GM13976 (cell line): ENCODE measurements around the gene GRAMD2B.

Experiments used
- DNase-seq: peaks from one replicate; pipeline ENCODE4 v3.0.0; 2012; ENCODE audit warnings: low spot score
- in situ Hi-C: fragments of 300-500 bp; cut with MboI; formaldehyde crosslinking; loops from one replicate; pipeline ENCODE4 v1.12.0; 2022; ENCODE audit warnings: low sequenced_read_pairs, mixed read lengths, inconsistent platforms; ENCODE audit not compliant: unreplicated experiment
- TF ChIP-seq, protein P1 (sequence below): IDR thresholded peaks from 2 replicates; pipeline ENCODE4 v1.5.1; 2012; ENCODE audit warnings: borderline replicate concordance, mild to moderate bottlenecking; ENCODE audit not compliant: insufficient read depth; ENCODE audit errors: extremely low read depth, missing control alignments, control extremely low read depth

GRAMD2B gene

DNA sequence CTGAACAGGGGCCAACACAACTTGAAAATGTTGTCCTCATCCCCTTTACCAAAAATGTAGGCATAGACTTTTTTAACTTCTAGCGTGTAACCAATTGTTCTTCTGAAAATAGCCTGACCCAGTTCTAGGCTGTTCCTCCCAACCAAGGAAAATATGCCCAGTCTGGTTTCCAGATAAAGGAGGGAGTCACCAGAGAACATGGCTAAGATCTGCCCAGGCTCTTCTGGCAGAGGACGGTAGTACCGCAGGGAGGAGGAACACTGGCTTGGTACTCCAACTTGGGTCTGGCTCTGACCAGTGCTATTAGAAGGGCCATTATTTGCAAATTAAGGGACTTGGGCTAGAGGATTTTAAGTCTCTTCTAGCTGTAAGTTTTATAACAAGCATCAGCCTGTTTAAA, 63.1 kb downstream of the GRAMD2B start:
- DNase-seq, result no peak
- TF ChIP-seq, protein P1, sequence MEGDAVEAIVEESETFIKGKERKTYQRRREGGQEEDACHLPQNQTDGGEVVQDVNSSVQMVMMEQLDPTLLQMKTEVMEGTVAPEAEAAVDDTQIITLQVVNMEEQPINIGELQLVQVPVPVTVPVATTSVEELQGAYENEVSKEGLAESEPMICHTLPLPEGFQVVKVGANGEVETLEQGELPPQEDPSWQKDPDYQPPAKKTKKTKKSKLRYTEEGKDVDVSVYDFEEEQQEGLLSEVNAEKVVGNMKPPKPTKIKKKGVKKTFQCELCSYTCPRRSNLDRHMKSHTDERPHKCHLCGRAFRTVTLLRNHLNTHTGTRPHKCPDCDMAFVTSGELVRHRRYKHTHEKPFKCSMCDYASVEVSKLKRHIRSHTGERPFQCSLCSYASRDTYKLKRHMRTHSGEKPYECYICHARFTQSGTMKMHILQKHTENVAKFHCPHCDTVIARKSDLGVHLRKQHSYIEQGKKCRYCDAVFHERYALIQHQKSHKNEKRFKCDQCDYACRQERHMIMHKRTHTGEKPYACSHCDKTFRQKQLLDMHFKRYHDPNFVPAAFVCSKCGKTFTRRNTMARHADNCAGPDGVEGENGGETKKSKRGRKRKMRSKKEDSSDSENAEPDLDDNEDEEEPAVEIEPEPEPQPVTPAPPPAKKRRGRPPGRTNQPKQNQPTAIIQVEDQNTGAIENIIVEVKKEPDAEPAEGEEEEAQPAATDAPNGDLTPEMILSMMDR, result no peak
- in situ Hi-C loops, result no loop called here

DNA sequence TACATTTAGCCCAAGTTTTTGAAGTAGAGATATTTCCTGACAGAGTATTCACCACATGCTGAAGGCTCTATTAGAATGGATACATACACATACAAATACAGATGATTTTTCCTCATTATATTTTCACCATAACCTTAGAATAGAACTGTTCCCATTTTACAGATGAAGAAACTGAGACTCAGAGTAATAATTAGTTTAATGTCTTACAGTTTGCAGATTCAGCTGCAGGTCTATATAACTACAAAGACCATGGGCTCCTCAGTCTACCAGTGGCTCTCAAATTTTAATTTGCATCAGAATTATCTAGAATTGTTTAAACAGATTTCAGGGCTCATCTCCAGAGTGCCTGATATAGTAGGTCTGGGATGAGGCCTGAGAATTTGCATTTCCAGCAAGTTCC, 64.4 kb downstream of the GRAMD2B start:
- DNase-seq, result no peak
- TF ChIP-seq, protein P1, result no peak
- in situ Hi-C loops, result no loop called here

DNA sequence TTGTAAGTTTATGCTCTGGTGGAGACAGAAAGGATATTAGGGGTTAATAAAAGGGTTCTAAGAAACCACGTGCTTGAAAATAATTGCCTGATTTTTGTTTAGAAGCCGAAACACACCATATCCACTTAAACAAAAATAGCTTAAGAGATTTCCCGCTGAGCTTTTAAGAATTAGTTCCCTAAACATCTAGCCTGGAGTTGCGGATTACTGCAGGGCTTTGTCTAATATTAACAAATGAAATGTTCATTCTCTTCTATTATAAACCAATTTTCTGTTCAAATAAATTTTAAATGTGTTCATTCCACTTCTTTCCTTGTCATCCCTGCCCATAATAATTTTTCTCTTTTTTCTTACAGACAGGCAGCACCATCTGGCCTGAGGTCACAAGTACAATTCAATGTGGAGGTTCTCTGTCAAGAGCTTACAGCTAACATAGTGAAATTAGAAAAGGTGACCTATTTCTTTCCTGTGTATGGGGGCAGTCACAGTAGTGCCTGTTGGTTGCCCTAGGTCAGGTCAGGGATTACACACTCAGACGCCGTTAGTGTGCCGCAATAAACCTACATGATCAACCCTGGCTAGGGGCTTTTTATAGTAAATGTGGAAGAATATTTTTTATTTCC, 65.3 kb downstream of the GRAMD2B start:
- DNase-seq, result no peak
- TF ChIP-seq, protein P1, result no peak
- in situ Hi-C loops, result no loop called here

DNA sequence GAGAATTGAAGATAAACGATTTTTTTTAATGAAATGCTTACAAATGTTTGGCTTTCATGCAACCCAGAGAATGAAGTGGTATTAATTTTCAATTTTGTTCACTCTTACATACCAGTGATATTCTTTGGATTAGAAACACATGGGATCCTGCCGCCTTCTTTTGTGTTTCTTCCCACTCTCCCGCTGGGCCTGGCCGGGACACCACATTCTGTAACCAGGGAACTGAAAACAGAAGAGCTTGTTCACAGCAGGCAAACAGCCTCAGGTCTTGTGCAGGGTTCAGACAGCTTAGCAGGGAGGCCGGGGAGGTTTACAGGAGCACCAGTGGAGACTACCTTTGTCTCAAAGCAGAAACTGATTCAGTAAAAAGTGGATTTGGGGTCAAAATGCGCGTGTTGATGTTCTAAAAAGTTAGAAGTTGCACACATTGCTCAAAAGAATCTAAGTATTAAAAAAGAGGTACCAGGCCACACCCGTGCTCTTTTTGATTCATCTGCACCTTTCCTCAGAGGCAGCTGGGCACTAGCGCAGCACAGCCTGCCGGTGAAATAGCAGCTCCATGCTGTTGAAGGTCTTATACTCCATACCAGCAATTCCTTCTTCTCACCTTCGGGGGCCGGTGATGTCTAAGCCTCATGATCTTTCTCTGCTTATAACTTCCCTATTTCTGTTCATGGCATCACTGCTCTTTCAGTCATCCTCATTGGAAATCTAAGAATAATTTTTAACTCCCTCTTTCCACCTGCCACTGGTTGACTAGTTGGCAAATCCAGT, 67.1 kb downstream of the GRAMD2B start:
- DNase-seq, result no peak
- in situ Hi-C loops, result no loop called here
- TF ChIP-seq, protein P1, result no peak

DNA sequence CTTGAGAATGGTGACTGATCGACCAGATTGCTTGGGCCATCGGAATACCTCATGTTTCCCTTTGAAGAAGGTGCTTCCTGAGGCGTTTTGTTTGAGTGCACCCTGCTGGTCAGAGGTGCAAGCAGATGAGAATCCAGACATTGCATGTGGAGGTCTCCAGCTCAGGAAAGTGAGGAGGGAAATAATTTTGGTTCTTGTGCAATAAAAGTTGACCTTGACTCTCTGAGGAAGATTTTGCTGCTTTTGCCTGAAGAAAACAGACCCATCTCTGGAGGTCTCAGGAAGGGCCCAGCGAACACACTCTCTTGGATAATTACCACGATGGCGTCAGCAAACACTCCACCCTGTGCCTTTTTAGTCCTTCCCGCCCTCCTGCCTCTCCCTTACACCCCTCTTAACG, 69.7 kb downstream of the GRAMD2B start:
- in situ Hi-C loops, result no loop called here
- TF ChIP-seq, protein P1, result no peak
- DNase-seq, result no peak

DNA sequence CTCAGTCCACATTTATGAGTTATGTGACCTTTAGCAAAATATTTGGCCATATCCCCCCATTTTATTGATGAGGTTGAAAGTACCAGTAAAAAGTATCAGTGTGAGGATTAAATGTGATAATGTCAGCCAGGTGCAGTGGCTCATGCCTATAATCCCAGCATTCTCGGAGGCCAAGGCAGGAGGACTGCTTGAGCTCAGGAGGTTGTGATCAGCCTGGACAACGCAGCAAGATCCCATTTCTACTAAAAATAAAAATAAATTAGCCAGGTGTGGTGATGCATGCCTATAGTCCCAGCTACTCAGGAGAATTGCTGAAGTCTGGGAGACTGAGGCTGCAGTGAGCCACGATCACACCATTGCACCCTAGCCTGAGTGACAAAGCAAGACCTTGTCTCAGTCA, 71.2 kb downstream of the GRAMD2B start:
- TF ChIP-seq, protein P1, result no peak
- DNase-seq, result no peak
- in situ Hi-C loops, result no loop called here
